Measurements from ENCODE around the gene C14orf132.

GRCh38 chr14:96106891-96107290 lies 67.7 kb downstream of the C14orf132 start:
- TF ChIP-seq CTCF (conservative IDR thresholded peaks at IDR 0.05; ENCODE audit: low read length) (no peak), EZH2phosphoT487 (IDR thresholded peaks at IDR 0.05; ENCODE audit: borderline replicate concordance) (no peak)
